Measurements from ENCODE around the gene PVALB.

PVALB gene

GRCh38 chr22:36816636-36817524 is at the start of gene PVALB:
TSS of gene PVALB (minus strand) at chr22:36817035. CDS start at chr22:36817005, 30 bp downstream.
- no peak for DNase-seq

GRCh38 chr22:36865346-36865745 is 48.5 kb upstream of the PVALB start:
- DNase-seq: no peak

- peak; percentile 4 to 9 for DNase-seq
Observed at GRCh38 chr22:36864454-36865215, 47.8 kb upstream of the PVALB start.

GRCh38 chr22:36863979-36864378 is 47.1 kb upstream of the PVALB start:
- no peak for DNase-seq

GRCh38 chr22:36863281-36863680 is 46.4 kb upstream of the PVALB start:
- no peak for DNase-seq

DNA sequence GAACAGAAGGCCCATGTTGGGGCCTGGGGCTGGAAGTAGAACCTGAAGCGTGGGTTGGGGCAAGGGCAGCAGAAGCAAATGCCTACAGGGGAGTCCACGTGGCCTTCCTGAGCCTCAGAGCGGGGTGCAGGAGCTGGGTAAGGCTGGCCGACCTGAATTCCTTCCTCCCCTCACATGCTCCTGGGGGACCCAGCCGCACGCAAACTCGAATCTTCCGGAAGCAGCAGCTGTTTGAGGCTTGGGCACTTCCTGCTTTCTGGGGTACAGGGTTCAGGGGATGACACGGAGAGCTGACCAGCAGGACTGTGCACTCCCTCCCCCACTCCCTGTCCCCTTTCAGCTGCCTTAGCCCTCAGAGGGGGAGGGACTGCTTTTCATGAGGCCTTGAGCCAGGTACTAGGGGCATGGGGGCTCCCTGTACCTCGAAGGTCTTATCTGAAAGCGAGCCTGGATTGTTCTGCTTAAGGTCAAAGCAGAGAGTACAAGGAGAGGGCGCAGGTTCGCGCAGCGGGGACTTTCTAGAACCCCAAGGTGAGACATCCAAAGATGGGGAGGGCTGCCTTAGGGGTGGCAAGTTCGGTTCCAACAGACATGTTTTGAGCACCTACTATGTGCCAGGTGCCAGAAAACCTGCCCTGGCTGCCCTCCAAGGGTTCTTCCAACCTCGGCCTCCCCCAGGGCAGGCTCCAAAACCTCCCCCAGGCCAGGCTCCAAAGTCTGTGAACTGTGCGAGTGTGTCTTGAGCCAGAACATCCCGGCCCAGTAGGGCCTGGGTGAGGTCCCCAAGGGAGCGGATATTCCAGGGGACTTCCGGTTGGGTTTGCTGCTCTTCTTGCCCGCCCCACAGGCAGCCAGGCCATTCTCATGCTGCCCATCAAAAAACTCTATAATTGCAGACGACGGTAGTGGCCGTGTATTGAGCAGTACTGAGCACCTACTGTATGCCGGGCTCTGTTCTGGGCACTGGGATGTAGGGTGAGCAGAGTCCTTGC is 45.7 kb upstream of the PVALB start:
- peak; percentile 90 to 92 for DNase-seq

DNA sequence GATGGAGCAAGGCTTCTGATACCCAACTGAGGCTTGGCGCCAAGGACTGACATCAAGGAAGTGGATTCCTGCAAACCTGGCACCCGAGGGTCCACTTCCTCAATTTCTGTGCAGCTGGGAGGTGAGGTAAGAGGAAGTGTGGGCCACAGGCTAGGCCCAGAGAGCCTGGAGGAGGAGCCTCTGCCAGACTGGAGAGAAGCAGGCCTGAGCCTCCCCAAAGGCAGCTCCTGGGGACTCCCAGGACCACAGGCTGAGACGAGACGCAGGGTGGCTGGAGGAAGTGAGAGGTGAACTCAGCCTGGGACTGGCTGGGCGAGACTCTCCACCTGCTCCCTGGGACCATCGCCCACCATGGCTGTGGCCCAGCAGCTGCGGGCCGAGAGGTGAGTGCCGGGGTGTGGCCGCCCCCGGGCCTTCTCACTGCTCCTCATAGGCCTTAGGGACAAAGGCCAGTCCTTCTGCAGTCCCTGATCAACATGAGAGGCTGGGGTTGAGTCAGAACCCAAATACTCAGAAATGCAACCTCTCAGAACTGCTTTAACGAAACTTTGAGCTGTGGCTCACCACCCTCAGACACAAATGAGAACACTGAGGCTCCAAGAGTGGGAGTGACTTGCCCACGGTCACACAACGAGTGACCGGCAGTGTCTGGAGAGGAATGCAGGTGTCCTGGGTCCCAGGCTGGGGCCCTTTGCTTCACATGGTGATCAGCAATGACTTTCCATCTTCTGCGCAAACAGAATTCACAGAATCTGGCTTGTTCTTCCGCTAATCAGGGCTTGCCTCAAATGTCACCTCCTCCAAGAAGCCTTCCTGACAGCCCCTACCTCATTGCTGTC is 44.2 kb upstream of the PVALB start, which contains the start of gene NCF4:
Gene NCF4, plus strand, starts transcription at position 186 of the 839 bp plus-strand sequence. Its CDS starts 166 bp downstream, at position 352.
- peak; percentile 94 to 97 for DNase-seq

DNA sequence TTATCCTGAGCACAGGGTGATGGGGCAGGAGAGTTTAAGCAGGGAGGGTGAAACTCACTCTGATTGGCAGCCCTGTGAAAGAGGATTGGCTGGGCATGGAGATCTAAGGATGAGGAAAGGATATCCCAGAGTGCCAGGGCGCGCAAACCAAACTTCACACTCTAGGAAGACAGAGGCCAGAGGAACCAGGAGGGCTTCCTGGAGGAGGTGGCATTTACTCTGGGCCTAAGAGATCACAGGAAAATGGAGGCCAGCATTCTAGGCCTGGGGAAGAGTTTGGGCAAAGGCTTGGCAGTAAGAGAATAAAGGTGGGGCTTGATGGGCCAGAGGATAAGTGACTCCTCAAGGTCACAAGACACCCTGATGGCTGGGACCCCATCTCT is 43.6 kb upstream of the PVALB start:
- DNase-seq: no peak

DNA sequence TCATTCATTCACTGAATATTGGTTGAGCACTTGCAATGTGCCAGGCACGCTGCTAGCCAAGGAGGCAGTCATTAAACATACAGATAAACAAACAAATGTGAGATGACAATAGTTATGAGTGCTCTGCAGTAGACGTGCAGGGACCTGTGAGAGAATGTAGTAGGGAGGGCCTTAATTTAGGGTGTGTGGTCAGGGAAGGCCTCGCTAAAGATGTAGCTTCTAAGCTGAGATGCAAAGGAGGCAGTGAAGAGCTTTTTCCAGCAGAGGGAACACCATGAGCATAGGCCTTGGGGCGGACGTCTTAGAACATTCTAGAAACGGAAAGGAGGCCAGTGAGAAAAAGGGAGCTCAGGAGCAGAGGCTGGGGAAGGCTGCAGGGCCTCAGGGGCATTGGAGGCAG is 43.2 kb upstream of the PVALB start:
- no peak for DNase-seq

DNA sequence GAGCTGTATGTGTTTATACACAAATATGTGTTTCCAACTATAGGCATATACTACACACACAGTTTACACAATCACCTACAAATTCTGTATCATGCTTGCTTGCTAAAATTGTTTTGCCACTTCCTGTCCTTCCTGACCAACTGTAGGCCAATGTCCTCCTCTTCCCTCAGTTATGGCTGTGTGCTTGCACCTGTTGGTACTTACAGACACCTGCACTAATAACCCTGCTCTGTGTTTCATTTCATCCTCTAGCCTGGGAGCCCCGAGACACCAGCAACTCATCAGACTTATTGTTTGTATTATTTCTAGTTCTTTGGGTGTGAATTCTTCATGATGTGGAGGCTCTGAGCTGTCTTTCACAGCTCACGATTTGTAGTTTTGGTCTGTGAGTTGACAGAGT is 42.1 kb upstream of the PVALB start:
- DNase-seq: peak; percentile 37 to 39

DNA sequence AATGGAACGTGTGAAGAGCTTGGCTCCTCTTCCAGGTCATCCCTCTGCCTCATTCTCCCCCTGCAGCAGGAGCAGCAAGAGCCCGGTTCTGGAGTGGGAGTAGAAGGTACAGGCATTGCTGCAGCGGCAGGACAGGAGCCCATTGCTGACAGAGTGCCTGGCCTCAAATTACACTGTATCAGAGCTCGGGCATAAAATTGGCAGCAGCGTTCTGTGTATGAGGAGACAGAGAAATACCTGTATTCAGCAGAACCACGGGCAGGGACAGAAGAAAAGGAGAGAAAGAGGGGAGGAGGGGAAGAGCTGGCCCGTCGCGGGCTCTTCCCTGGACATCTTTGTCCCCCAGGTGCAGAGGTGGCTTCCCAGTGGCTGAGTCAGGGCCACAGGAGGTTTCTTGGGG is 41.3 kb upstream of the PVALB start:
- no peak for DNase-seq

- no peak for DNase-seq
Observed at GRCh38 chr22:36856792-36857135, 39.9 kb upstream of the PVALB start.

DNA sequence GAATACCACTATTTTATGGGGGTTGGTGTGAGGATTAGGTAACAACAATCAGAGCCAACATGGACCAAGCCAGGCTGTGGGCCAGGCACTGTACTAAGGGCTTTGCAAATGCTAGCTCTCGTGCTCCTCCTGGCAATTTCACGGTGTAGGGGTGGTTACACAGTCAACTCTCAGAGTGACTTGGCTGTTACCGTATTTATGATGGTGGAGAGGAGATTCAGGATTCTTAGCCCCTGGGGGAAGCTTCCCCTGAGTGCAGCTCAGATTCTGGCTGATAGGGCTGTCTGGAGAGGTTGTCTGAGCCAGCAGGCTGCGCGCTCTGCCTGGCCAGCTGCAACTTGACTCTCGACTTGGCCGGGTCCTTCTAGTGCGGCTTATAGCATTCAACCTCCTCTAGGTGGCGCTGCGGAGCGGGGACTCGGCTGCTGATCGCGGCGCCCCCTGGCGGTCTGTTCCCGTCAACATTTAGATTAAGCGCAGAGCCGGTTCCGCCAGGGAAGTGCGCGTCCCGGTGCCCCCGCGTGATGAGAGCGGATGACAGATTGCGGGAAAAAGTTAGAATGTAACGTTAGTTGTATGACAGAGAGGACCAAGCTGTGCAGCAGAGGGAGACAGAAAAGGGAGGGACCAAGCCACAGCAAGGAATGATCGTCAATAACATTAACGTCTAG is 39.4 kb upstream of the PVALB start:
- DNase-seq: peak; percentile 85 to 91

- DNase-seq: no peak
Observed at GRCh38 chr22:36855478-36855877, 38.6 kb upstream of the PVALB start.

DNA sequence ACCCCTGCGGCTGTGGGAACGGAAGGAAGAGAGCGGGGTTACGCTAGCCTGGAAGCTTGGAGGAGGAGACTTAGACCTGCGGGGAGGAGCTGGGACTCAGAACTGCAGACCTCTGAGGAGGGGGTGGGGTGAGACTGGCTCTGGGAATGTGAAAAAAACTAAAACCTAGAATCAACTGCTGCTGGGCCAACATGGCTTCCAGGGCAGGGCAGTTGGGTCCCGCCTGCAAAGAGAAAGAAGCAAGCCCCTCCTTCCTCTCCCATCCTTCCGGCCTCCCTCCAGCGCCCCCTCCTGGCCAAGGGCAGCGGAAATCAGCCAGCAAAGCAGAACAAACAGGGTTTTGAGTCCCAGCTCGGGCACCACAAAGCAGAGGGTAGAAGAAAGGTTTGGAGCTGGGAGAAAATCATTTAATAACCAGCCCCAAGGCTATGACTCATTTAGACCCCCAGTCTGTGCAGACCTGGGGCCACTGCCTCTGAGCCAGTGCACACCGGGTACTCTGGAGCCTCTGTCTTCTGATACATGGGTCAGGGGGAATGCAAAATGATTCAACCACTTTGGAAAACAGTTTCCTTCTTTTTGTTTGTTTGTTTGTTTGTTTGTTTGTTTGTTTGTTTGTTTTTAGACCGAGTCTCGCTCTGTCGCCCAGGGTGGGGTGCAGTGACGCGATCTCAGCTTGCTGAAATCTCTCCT is 36.7 kb upstream of the PVALB start:
- peak; percentile 71 to 79 for DNase-seq

DNA sequence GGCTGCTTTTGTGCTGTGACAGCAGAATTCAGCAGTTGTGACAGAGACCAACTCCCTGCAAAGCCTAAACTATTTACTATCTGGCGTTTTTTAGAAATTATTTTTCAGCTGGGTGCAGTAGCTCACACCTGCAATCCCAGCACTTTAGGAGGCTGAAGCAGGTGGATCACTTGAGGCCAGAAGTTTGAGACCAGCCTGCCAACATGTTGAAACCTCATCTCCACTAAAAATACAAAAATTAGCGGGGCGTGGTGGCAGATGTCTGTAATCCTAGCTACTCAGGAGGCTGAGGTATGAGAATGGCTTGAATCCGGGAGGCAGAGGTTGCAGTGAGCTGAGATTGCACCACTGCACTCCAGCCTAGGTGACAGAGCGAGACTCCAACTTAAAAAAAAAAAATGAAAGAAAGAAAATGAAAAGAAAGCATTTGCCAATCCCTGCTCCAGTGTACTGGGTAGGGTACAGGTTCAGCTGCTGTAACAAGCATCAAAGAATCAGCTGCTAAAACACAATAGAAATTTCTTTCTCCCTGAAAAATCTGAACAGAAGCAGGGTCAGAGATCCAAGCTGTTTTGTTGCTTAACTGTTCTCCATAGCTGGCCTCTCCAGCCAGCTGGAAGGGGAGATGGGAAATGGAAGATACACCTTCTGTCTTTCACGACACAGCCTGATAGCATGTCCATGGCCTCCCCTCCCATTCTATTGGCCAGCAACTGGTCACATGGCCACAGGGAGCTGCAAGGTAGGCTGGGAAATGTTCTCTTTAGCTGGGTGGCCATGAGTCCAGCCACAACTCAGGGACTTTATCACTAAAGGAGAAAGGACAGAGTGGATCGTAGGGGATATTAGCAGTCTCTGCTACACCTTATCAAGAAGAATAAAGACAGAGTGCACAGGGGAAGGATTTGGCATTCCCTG is 35.5 kb upstream of the PVALB start:
- DNase-seq: no peak

- DNase-seq: no peak
Observed at GRCh38 chr22:36850682-36851081, 33.8 kb upstream of the PVALB start.

DNA sequence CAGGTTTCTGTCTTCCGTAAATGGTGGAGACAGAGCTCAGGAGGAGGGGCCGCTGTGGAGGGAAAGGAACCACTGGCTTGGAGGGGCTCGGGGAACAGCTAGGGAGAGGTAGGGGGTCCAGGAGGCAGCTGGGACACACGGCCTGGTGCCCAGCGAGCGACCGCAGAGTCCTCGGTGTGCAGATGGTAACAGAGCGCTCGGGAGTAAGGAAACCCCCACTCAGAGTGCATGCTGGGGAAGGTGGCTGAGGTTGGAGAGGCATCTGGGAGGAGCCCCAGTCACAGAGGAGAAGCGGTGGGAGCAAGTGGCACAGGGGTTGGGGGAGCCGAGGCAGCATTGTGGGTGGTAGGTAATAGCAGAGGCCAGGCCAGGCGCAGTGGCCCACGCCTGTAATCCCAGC is 33.2 kb upstream of the PVALB start:
- DNase-seq: no peak

DNA sequence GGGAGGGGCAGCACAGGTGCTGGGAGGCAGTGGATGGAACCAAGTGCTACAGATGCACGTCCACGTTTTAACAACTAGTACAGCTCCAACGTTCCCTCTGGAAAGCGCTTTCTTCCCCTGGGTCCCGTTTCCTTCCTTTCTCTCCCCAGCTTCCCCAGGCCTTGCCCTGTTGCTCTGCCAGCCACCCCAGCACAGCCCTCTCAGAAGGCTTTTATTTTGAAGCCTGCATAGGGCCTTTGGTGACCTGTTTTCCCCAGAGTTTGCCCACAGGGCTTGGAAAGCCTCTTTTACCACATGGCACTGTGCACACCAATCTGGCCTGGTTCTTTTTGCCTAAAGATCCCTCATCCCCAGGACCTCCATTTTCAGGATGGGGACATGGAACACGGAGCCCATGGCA is 30.1 kb upstream of the PVALB start:
- no peak for DNase-seq

- DNase-seq: no peak
Observed at GRCh38 chr22:36846271-36846670, 29.4 kb upstream of the PVALB start.

Measured in AML-193 (cell line).